H9 (cell line): ENCODE data around the gene PRMT2. TPM values are rescaled to one million over a fixed set of nuclear protein-coding genes. Genes with fewer than 3 reads are reported as not detected.
A peak's percentile ranks its signal among the peaks of the same experiment; 100 is the strongest.

Experiments used
- DNase-seq: peaks from one replicate; pipeline ENCODE4 v3.0.0-alpha.2; 2017
- H2AFZ ChIP-seq: one replicate; pipeline ENCODE4 v1.6.1; 2013; ENCODE audit warnings: mild to moderate bottlenecking, low read length, control low read depth, moderate library complexity
- H2AK5ac ChIP-seq: 2 replicates; pipeline ENCODE4 v1.6.1; 2013; ENCODE audit warnings: low read length, control low read depth, mixed read lengths; ENCODE audit not compliant: insufficient read length
- H2BK120ac ChIP-seq: one replicate; pipeline ENCODE4 v1.6.1; 2013; ENCODE audit warnings: low read depth, mild to moderate bottlenecking, low read length, control low read depth, inconsistent platforms; ENCODE audit not compliant: poor library complexity, severe bottlenecking
- H2BK12ac ChIP-seq: 2 replicates; pipeline ENCODE4 v1.6.1; 2013; ENCODE audit warnings: low read length, control low read depth, mixed read lengths, low read depth; ENCODE audit not compliant: insufficient read length
- H2BK15ac ChIP-seq: 2 replicates; pipeline ENCODE4 v1.6.1; 2013; ENCODE audit warnings: low read depth, low read length, control low read depth
- H2BK20ac ChIP-seq: one replicate; pipeline ENCODE4 v1.6.1; 2013; ENCODE audit warnings: low read depth, mild to moderate bottlenecking, low read length, control low read depth, inconsistent platforms; ENCODE audit not compliant: poor library complexity, severe bottlenecking
- H2BK5ac ChIP-seq: 2 replicates; pipeline ENCODE4 v1.6.1; 2013; ENCODE audit warnings: low read length, control low read depth, mixed read lengths; ENCODE audit not compliant: insufficient read length
- H3K14ac ChIP-seq: 2 replicates; pipeline ENCODE4 v1.6.1; 2013; ENCODE audit warnings: low read length, control low read depth; ENCODE audit not compliant: insufficient read depth
- H3K18ac ChIP-seq: 2 replicates; pipeline ENCODE4 v1.6.1; 2013; ENCODE audit warnings: low read depth, mild to moderate bottlenecking, mixed read lengths, low read length, control low read depth; ENCODE audit not compliant: insufficient read length
- H3K23ac ChIP-seq: 2 replicates; pipeline ENCODE4 v1.6.1; 2013; ENCODE audit warnings: low read length, control low read depth, mixed read lengths, low read depth; ENCODE audit not compliant: insufficient read length
- H3K23me2 ChIP-seq: 2 replicates; pipeline ENCODE4 v1.6.1; 2013; ENCODE audit warnings: low read depth, mild to moderate bottlenecking, mixed read lengths, low read length, control low read depth; ENCODE audit not compliant: insufficient read length, poor library complexity, severe bottlenecking
- H3K27ac ChIP-seq: 2 replicates; pipeline ENCODE4 v1.5.1; 2013; ENCODE audit warnings: low read length, control low read depth, mixed read lengths, low read depth; ENCODE audit not compliant: insufficient read length
- H3K27me3 ChIP-seq: 2 replicates; pipeline ENCODE4 v1.6.1; 2013; ENCODE audit warnings: low read length, control low read depth, inconsistent platforms; ENCODE audit not compliant: insufficient read depth
- H3K4ac ChIP-seq: 2 replicates; pipeline ENCODE4 v1.6.1; 2013; ENCODE audit warnings: low read depth, mild to moderate bottlenecking, control low read depth, inconsistent platforms, low read length, moderate library complexity
- H3K4me1 ChIP-seq: 2 replicates; pipeline ENCODE4 v1.6.1; 2013; ENCODE audit warnings: low read length, control low read depth, inconsistent platforms; ENCODE audit not compliant: insufficient read depth
- H3K4me2 ChIP-seq: 2 replicates; pipeline ENCODE4 v1.6.1; 2013; ENCODE audit warnings: low read length, control low read depth, mixed read lengths; ENCODE audit not compliant: insufficient read length, insufficient read depth
- H3K56ac ChIP-seq: 2 replicates; pipeline ENCODE4 v1.6.1; 2013; ENCODE audit warnings: low read depth, mild to moderate bottlenecking, mixed read lengths, low read length, control low read depth; ENCODE audit not compliant: insufficient read length
- H3K79me1 ChIP-seq: 2 replicates; pipeline ENCODE4 v1.6.1; 2013; ENCODE audit warnings: low read depth, mild to moderate bottlenecking, moderate library complexity, low read length, control low read depth, inconsistent platforms; ENCODE audit not compliant: insufficient read depth, poor library complexity, severe bottlenecking
- H3K79me2 ChIP-seq: 2 replicates; pipeline ENCODE4 v1.6.1; 2013; ENCODE audit warnings: low read length, control low read depth, inconsistent platforms; ENCODE audit not compliant: insufficient read depth
- H3K9ac ChIP-seq: 2 replicates; pipeline ENCODE4 v1.6.1; 2013; ENCODE audit warnings: low read length, control low read depth, mixed read lengths; ENCODE audit not compliant: insufficient read length; ENCODE audit errors: extremely low read depth
- H3K9me3 ChIP-seq: one replicate; pipeline ENCODE4 v1.6.1; 2013; ENCODE audit warnings: low read depth, low read length, inconsistent platforms; ENCODE audit not compliant: control insufficient read depth
- H3T11ph ChIP-seq: one replicate; pipeline ENCODE4 v1.6.1; 2013; ENCODE audit warnings: mild to moderate bottlenecking, low read length, control low read depth, inconsistent platforms
- H4K20me1 ChIP-seq: one replicate; pipeline ENCODE4 v1.6.1; 2013; ENCODE audit not compliant: control insufficient read depth, insufficient read length, insufficient read depth
- H4K5ac ChIP-seq: 2 replicates; pipeline ENCODE4 v1.6.1; 2013; ENCODE audit warnings: low read depth, mild to moderate bottlenecking, mixed read lengths, low read length, control low read depth; ENCODE audit not compliant: insufficient read length
- H4K8ac ChIP-seq: replicated peaks from 2 replicates; pipeline ENCODE4 v1.6.1; 2013; ENCODE audit warnings: low read length, control low read depth, mixed read lengths, low read depth; ENCODE audit not compliant: insufficient read length
- H4K91ac ChIP-seq: 2 replicates; pipeline ENCODE4 v1.6.1; 2013; ENCODE audit warnings: low read depth, mild to moderate bottlenecking, moderate library complexity, mixed read lengths, low read length, control low read depth; ENCODE audit not compliant: insufficient read length
- H3K27ac Mint-ChIP-seq, 3 experiments: 2 replicates in 2 of 3; 3 replicates in 1 of 3; pipeline ENCODE4 v1.8.0; 2020 to 2021; ENCODE audit warnings: mixed read lengths in 3 of 3, mild to moderate bottlenecking in 1 of 3, moderate library complexity in 1 of 3
- H3K27me3 Mint-ChIP-seq: 2 replicates; pipeline ENCODE4 v1.8.0; 2021; ENCODE audit warnings: low read depth, mild to moderate bottlenecking, moderate library complexity, mixed read lengths
- H3K36me3 Mint-ChIP-seq, 3 experiments: 2 replicates in 2 of 3; 3 replicates in 1 of 3; pipeline ENCODE4 v1.8.0; 2020 to 2021; ENCODE audit warnings: low read depth in 3 of 3, mixed read lengths in 3 of 3; ENCODE audit not compliant: insufficient read depth in 1 of 3
- H3K4me1 Mint-ChIP-seq, 2 experiments: 2 replicates each; pipeline ENCODE4 v1.8.0; 2020; ENCODE audit warnings: mixed read lengths in 2 of 2
- H3K4me3 Mint-ChIP-seq, 2 experiments: 2 replicates in 1 of 2; 3 replicates in 1 of 2; pipeline ENCODE4 v1.8.0; 2020 to 2021; ENCODE audit warnings: mild to moderate bottlenecking in 2 of 2, mixed read lengths in 2 of 2, moderate library complexity in 1 of 2
- H3K9me3 Mint-ChIP-seq, 2 experiments: 2 replicates in 1 of 2; 3 replicates in 1 of 2; pipeline ENCODE4 v1.8.0; 2020; ENCODE audit warnings: mild to moderate bottlenecking in 2 of 2, mixed read lengths in 2 of 2, moderate library complexity in 1 of 2
- WGBS: extraction: QIAGEN DNeasy Blood & Tissue Kit; methylation state at CpG from one replicate; pipeline ENCODE4 v1.1.7; 2013; ENCODE audit warnings: missing lambda C conversion rate, low lambda C conversion rate, mixed read lengths; ENCODE audit not compliant: insufficient read length; ENCODE audit errors: extremely low coverage; 5-methylcytosine and 5-hydroxymethylcytosine counted together
- total RNA-seq: library from RNA; stranded (reverse); gene quantifications from 2 replicates; pipeline ENCODE4 v1.2.1, GENCODE V29; 2021
- TF ChIP-seq, protein P1 (sequence below): fragments of 200-600 bp; sonication (generic); conservative IDR thresholded peaks from 3 replicates; pipeline ENCODE4 v1.8.0; 2021; ENCODE audit warnings: antibody characterized with exemption, mild to moderate bottlenecking

PRMT2 gene
- total RNA-seq, 1 experiment from 2014 or later: 53.7 TPM

DNA sequence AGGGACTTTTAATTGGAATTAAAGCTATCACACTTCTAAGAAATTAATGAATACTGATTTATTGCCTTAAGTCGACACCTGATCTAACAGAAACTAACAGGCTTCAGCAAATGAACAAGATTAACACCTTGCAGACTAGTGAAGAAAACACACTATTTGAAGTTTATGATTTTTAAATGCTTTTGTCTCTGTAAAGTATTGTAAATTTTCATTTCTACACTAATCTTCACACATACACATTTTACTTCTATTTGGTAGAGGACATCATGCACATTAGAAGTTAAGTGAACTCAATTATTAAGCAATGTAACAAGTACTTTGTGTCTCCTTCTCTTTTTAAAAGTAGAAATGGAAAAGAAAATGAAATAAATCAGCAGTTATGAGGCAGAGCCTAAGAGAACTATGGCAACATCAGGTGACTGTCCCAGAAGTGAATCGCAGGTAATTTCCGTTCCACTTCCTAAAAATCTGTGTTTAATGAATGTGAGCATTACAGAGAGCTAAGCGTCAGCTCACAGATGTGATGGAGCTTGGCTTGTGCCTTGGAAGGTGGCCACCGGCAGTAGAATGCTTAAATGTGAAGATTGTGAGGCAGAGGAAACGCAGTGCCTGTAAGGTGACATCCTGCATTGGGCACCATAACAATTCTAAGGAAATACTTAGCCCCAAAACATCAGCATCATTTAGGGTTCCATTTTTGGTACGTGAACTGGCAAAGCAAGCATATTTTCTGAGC is 1.2 kb downstream of the PRMT2 start:
- Mint-ChIP-seq H3K4me1 (peaks cover 21 to 24% of the 10 kb centered on the region in 2 experiments), H3K27ac (no peak overlapping the region), H3K9me3 (no peaks in the 10 kb centered on the region), H3K27me3 (no peaks in the 10 kb centered on the region), H3K4me3 (peak overlapping the region; percentile 87 to 94), H3K36me3 (peaks cover 7 to 26% (median 21%) of the 10 kb centered on the region in 3 experiments)
- H3K27me3 ChIP-seq: no peaks in the 10 kb centered on the region
- H3K79me2 ChIP-seq: peaks cover 2% of the 10 kb centered on the region; the same call in 1 of the 2 replicates
- no peak overlapping the region for H3K27ac ChIP-seq
- no CpG with 5 or more reads among the region's 7 CpGs for WGBS
- H3K4me1 ChIP-seq: no peaks in the 10 kb centered on the region; the same call in 1 of the 2 replicates
- no peak overlapping the region for H3K9ac ChIP-seq
- H4K91ac ChIP-seq: no peak overlapping the region
- H2BK5ac ChIP-seq: no peak overlapping the region
- no peak overlapping the region for H4K8ac ChIP-seq
- peak overlapping the region; percentile 67 for H3K4me2 ChIP-seq
- H4K5ac ChIP-seq: no peak overlapping the region
- no peaks in the 10 kb centered on the region for H3K9me3 ChIP-seq
- H2BK12ac ChIP-seq: no peak overlapping the region
- no peak overlapping the region for H3K56ac ChIP-seq
- H3T11ph ChIP-seq: no peak overlapping the region
- H4K20me1 ChIP-seq: no peaks in the 10 kb centered on the region
- no peak overlapping the region for H3K18ac ChIP-seq
- no peak overlapping the region for H2BK15ac ChIP-seq
- no peak overlapping the region for H2AK5ac ChIP-seq
- peaks cover 7% of the 10 kb centered on the region for H3K23me2 ChIP-seq
- TF ChIP-seq, protein P1, sequence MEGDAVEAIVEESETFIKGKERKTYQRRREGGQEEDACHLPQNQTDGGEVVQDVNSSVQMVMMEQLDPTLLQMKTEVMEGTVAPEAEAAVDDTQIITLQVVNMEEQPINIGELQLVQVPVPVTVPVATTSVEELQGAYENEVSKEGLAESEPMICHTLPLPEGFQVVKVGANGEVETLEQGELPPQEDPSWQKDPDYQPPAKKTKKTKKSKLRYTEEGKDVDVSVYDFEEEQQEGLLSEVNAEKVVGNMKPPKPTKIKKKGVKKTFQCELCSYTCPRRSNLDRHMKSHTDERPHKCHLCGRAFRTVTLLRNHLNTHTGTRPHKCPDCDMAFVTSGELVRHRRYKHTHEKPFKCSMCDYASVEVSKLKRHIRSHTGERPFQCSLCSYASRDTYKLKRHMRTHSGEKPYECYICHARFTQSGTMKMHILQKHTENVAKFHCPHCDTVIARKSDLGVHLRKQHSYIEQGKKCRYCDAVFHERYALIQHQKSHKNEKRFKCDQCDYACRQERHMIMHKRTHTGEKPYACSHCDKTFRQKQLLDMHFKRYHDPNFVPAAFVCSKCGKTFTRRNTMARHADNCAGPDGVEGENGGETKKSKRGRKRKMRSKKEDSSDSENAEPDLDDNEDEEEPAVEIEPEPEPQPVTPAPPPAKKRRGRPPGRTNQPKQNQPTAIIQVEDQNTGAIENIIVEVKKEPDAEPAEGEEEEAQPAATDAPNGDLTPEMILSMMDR: no peak
- no peak overlapping the region for H3K23ac ChIP-seq
- H2BK20ac ChIP-seq: no peak overlapping the region
- H3K79me1 ChIP-seq: peaks cover 3% of the 10 kb centered on the region
- no peak overlapping the region for H2AFZ ChIP-seq
- H2BK120ac ChIP-seq: no peak overlapping the region
- H3K4ac ChIP-seq: no peak overlapping the region
- no peak overlapping the region for H3K14ac ChIP-seq
- DNase-seq: no peak
